K562 (cell line): ENCODE measurements around the gene SELENOI. TPM values are rescaled to one million over a fixed set of nuclear protein-coding genes. Genes with fewer than 3 reads are reported as not detected.
A peak's percentile ranks its signal among the peaks of the same experiment; 100 is the strongest.

Source experiments
- ATAC-seq: fragments of 200-7000 bp; cut with Tn5 transposase; 3 replicates; pipeline ENCODE4 v1.9.1; 2020; ENCODE audit warnings: moderate library complexity
- BruUV-seq: library from RNA; stranded (reverse); fragments of 400-500 nt; replicated peaks from 2 replicates; lab custom pipeline; 2021; lab: Mats Ljungman, UMichigan
- CTCF ChIA-PET: fragments of 300-600 bp; formaldehyde crosslinking; extraction: SDS; loops from one replicate; lab custom pipeline; 2021; ENCODE audit warnings: low intra/inter-chr PET ratio; lab: Yijun Ruan, JAX
- POLR2A ChIA-PET: fragments of 300-600, 350-650 bp; sonication (Branson Sonifier 250); formaldehyde crosslinking; extraction: SDS; loops from one replicate; lab custom pipeline; 2021; ENCODE audit warnings: antibody characterized with exemption, inconsistent platforms; lab: Yijun Ruan, JAX
- DNase-seq, 4 experiments: peaks; one replicate each; pipeline versions ENCODE4 v3.0.0 to v3.0.0-alpha.2; 2011 to 2018; ENCODE audit warnings: low spot score in 3 of 4, mixed read lengths in 3 of 4; ENCODE audit errors: extremely low read depth in 1 of 4
- FAIRE-seq: peaks from 2 replicates; lab custom pipeline; 2011; peaks lifted over from hg19 to GRCh38; lab: Jason Lieb, UNC
- H2AFZ ChIP-seq: 2 replicates; pipeline ENCODE4 v1.6.0; 2011; ENCODE audit warnings: low read depth, low read length, control low read depth, inconsistent platforms
- H3K27ac ChIP-seq: fragments of 200-600 bp; 3 replicates; pipeline ENCODE4 v1.8.0; 2011; ENCODE audit warnings: low read depth, mild to moderate bottlenecking, control low read depth, inconsistent platforms, low read length, moderate library complexity, mixed read lengths; ENCODE audit errors: extremely low read depth
- H3K27me3 ChIP-seq, 2 experiments: fragments of 300-600 bp in 1 of 2; 2 replicates in 1 of 2; 3 replicates in 1 of 2; pipeline versions ENCODE4 v1.6.0 to v1.8.0; 2011; ENCODE audit warnings: inconsistent platforms in 2 of 2, low read length in 2 of 2, mild to moderate bottlenecking in 1 of 2, mixed read lengths in 1 of 2, moderate library complexity in 1 of 2; ENCODE audit not compliant: control insufficient read depth in 2 of 2, insufficient read depth in 2 of 2
- H3K36me3 ChIP-seq: fragments of 300-600 bp; 3 replicates; pipeline ENCODE4 v1.8.0; 2011; ENCODE audit warnings: mild to moderate bottlenecking, low read length, inconsistent platforms; ENCODE audit not compliant: control insufficient read depth, insufficient read depth
- H3K4me1 ChIP-seq, 2 experiments: fragments of 200-600 bp in 1 of 2; replicated peaks in 1 of 2; 2 replicates in 1 of 2; 3 replicates in 1 of 2; pipeline versions ENCODE4 v1.5.1 to v1.8.0; 2011; ENCODE audit warnings: inconsistent platforms in 2 of 2, low read length in 2 of 2, mild to moderate bottlenecking in 1 of 2, mixed read lengths in 1 of 2, moderate library complexity in 1 of 2; ENCODE audit not compliant: control insufficient read depth in 2 of 2, insufficient read depth in 2 of 2
- H3K4me2 ChIP-seq: 2 replicates; pipeline ENCODE4 v1.6.1; 2011; ENCODE audit warnings: low read length, control low read depth, inconsistent platforms, mixed read lengths; ENCODE audit not compliant: insufficient read depth
- H3K4me3 ChIP-seq: fragments of 200-600 bp; sonication (generic), shearing (Covaris generic); 2 replicates; pipeline ENCODE4 v1.5.1; 2016; ENCODE audit warnings: control low read depth, inconsistent platforms
- H3K79me2 ChIP-seq: fragments of 200-600 bp; 3 replicates; pipeline ENCODE4 v1.8.0; 2011; ENCODE audit warnings: low read length, inconsistent platforms; ENCODE audit not compliant: control insufficient read depth, insufficient read depth
- H3K9ac ChIP-seq, 2 experiments: 2 replicates each; pipeline versions ENCODE4 v1.6.0 to v1.6.1; 2011; ENCODE audit warnings: low read depth in 2 of 2, low read length in 2 of 2, control low read depth in 1 of 2, inconsistent platforms in 1 of 2, mild to moderate bottlenecking in 1 of 2, mixed read lengths in 1 of 2; ENCODE audit not compliant: insufficient read depth in 1 of 2
- H3K9me1 ChIP-seq: one replicate; pipeline ENCODE4 v1.6.0; 2011; ENCODE audit warnings: inconsistent platforms, mild to moderate bottlenecking, low read length, moderate library complexity; ENCODE audit not compliant: control insufficient read depth, insufficient read depth
- H3K9me3 ChIP-seq: replicated peaks from 2 replicates; pipeline ENCODE4 v1.5.1; 2011; ENCODE audit warnings: low read depth, low read length, inconsistent platforms; ENCODE audit not compliant: control insufficient read depth, insufficient read depth
- H4K20me1 ChIP-seq: replicated peaks from 2 replicates; pipeline ENCODE4 v1.6.1; 2011; ENCODE audit warnings: low read length, inconsistent platforms, mixed read lengths; ENCODE audit not compliant: control insufficient read depth, insufficient read depth
- BCLAF1 ChIP-seq, 2 experiments: fragments of 450-650 bp in 1 of 2; IDR thresholded peaks; 2 replicates each; pipeline ENCODE4 v1.6.1; 2011 to 2017; ENCODE audit warnings: low read depth in 2 of 2, antibody characterized with exemption in 1 of 2, borderline replicate concordance in 1 of 2, low read length in 1 of 2, mild to moderate bottlenecking in 1 of 2, mixed read lengths in 1 of 2; ENCODE audit not compliant: control insufficient read depth in 1 of 2
- BRD9 ChIP-seq: fragments of 450-650 bp; IDR thresholded peaks from 2 replicates; pipeline ENCODE4 v1.6.1; 2018; ENCODE audit warnings: low read depth; ENCODE audit not compliant: partially characterized antibody
- BRF1 ChIP-seq: IDR thresholded peaks from 3 replicates; pipeline ENCODE4 v1.6.1; 2011; ENCODE audit warnings: borderline replicate concordance, mild to moderate bottlenecking; ENCODE audit not compliant: insufficient read length; ENCODE audit errors: extremely low read depth
- CREM ChIP-seq: IDR thresholded peaks from 2 replicates; pipeline ENCODE4 v1.6.1; 2014; ENCODE audit warnings: antibody characterized with exemption, low read depth
- HBP1 ChIP-seq: fragments of 450-650 bp; formaldehyde crosslinking; IDR thresholded peaks from 2 replicates; pipeline ENCODE4 v1.4.0; 2022; ENCODE audit warnings: missing genetic modification characterization
- MBD1 ChIP-seq: fragments of 250-450 bp; sonication (Bioruptor Pico); IDR thresholded peaks from 2 replicates; pipeline ENCODE4 v1.8.0; 2022; ENCODE audit warnings: inconsistent platforms
- NFE2 ChIP-seq: IDR thresholded peaks from 2 replicates; pipeline ENCODE4 v1.6.1; 2014; ENCODE audit warnings: antibody characterized with exemption, low read depth
- RBBP5 ChIP-seq: fragments of 200-600 bp; sonication (generic); IDR thresholded peaks from 2 replicates; pipeline ENCODE4 v1.6.1; 2012; ENCODE audit warnings: borderline replicate concordance, mild to moderate bottlenecking, low read length, control low read depth, inconsistent platforms; ENCODE audit not compliant: insufficient read depth, poor library complexity, severe bottlenecking
- TAF7 ChIP-seq: fragments of 450-650 bp; IDR thresholded peaks from 2 replicates; pipeline ENCODE4 v1.6.1; 2016; ENCODE audit warnings: missing genetic modification characterization, missing compliant biosample characterization
- TCF15 ChIP-seq: fragments of 250-450 bp; sonication (Bioruptor Pico); IDR thresholded peaks from 2 replicates; pipeline ENCODE4 v1.8.0; 2022; ENCODE audit warnings: moderate library complexity, mild to moderate bottlenecking, inconsistent platforms
- VEZF1 ChIP-seq: fragments of 200-800 bp; sonication (Bioruptor generic); IDR thresholded peaks from 2 replicates; pipeline ENCODE4 v1.6.1; 2017; ENCODE audit warnings: missing genetic modification characterization, missing compliant biosample characterization
- WGBS: fragments of 100-300 bp; shearing (Covaris generic); methylation state at CpG from one replicate; pipeline ENCODE4 v1.1.6; 2016; ENCODE audit warnings: low coverage, mixed read lengths; ENCODE audit not compliant: insufficient coverage; ENCODE audit errors: missing lambda C conversion rate; 5-methylcytosine and 5-hydroxymethylcytosine counted together
- in situ Hi-C: fragments of 300-500 bp; cut with MboI; formaldehyde crosslinking; loops from 4 replicates; pipeline ENCODE4 v1.15.0; 2018; ENCODE audit warnings: inconsistent platforms, mixed read lengths
- intact Hi-C: fragments of 100-400 bp; cut with micrococcal nuclease; formaldehyde crosslinking; loops from 2 replicates; pipeline ENCODE4 v1.14.2; 2022
- polyA plus RNA-seq, 8 experiments: library from polyadenylated mRNA; depleted of rRNA in 4 of 8; stranded (reverse) in 5 of 8; unstranded in 3 of 8; fragments of >200 nt; fragmentation: Nextera tagmentation in 2 of 8; fragmentation: Illumina TruSeq in 1 of 8; extraction: Ambion mirVana in 2 of 8; extraction: Trizol in 1 of 8; gene quantifications; 2 replicates each; pipeline versions ENCODE4 v1.2.1 to v1.2.3, GENCODE V29; 2011 to 2014; ENCODE audit warnings: inconsistent platforms in 1 of 8, missing spikeins in 1 of 8
- total RNA-seq, 7 experiments: library from RNA; depleted of rRNA in 6 of 7; stranded (reverse); fragments of >200 nt in 6 of 7; fragmentation: Illumina TruSeq in 2 of 7; extraction: Trizol in 2 of 7; gene quantifications; 2 replicates each; pipeline versions ENCODE4 v1.2.1 to v1.2.3, GENCODE V29; 2011 to 2021; ENCODE audit warnings: low replicate concordance in 1 of 7

Gene SELENOI
- total and polyA plus RNA-seq, 9 of the 15 experiments (the other 6 are each of a cell fraction or from before 2014, with no cell fraction given), result 9.6 to 46.9 (median 24.4) TPM

GRCh38 chr2:26412091-26412673 is 66.2 kb downstream of the SELENOI start:
- ATAC-seq, result peak; percentile 94
- no peaks in the 10 kb centered on the region for H4K20me1 ChIP-seq
- no peaks in the 10 kb centered on the region for H3K27me3 ChIP-seq
- peaks cover 7 to 18% of the 10 kb centered on the region in 2 experiments; a peak in 4 of 5 replicates for H3K4me1 ChIP-seq
- H3K36me3 ChIP-seq, result no peaks in the 10 kb centered on the region
- H2AFZ ChIP-seq, result peak overlapping the region; percentile 95
- TSS peak; percentile 87 for BruUV-seq
- H3K27ac ChIP-seq, result peak overlapping the region; percentile 95
- no peaks in the 10 kb centered on the region for H3K9me1 ChIP-seq
- DNase-seq, result peak; percentile 79 to 92 (median 85)
- H3K9me3 ChIP-seq, result 0 out of 2 replicates have a peak, but pooled peaks cover 4% of the 10 kb centered on the region
- H3K9ac ChIP-seq, result peak overlapping the region; percentile 78 to 90
- ChIA-PET POLR2A (interaction anchor here (0.7 to 2.5 kb wide), 3 partner anchors 16 to 511 kb away, joined by 4 to 16 read pairs (median 4); no protein-coding TSS in a partner anchor), CTCF (interaction anchor here (0.7 kb wide), 1 partner anchor 15 kb away, joined by 3 read pairs; no protein-coding TSS in a partner anchor)
- peak; percentile 84 for FAIRE-seq
- WGBS, result 0% methylated on average over 10 of the region's 10 CpGs
- intact Hi-C loops (loop anchor here (5.0 kb wide), 1 partner anchor 65 kb away; the partner anchor contains the start of genes ADGRF3 and SELENOI), in situ Hi-C loops (no loop called here)
- H3K4me3 ChIP-seq, result peak overlapping the region; percentile 30
- H3K79me2 ChIP-seq, result no peaks in the 10 kb centered on the region
- peak overlapping the region; percentile 79 for H3K4me2 ChIP-seq
- TF ChIP-seq BRF1, result no peak
- 0 out of 4 replicates have a peak, but pooled peaks of 1 of the 2 experiments have one; percentile 65 for TF ChIP-seq BCLAF1 (IDR thresholded peaks at IDR 0.05; ENCODE audit: borderline replicate concordance in 1 of 2, control insufficient read depth in 1 of 2, low read depth in 2 of 2, low read length in 1 of 2)
- TF ChIP-seq HBP1 (CRISPR knock-in tag), result 0 out of 2 replicates have a peak, but pooled peaks have one; percentile 2
- TF ChIP-seq CREM, result peak; percentile 93
- peak; percentile 58 for TF ChIP-seq RBBP5
- TF ChIP-seq NFE2, result peak; percentile 97
- peak; percentile 88 for TF ChIP-seq VEZF1 (CRISPR knock-in tag)
- TF ChIP-seq TAF7, result peak; percentile 93
- TF ChIP-seq MBD1 (CRISPR knock-in tag), result no peak
- TF ChIP-seq BRD9, result peak; percentile 94
- TF ChIP-seq TCF15 (CRISPR knock-in tag), result no peak
